OCI-LY1 (cell line): ENCODE results near the gene CAPZA1.

Experiments
- CTCF ChIP-seq: fragments of 200-600 bp; sonication (generic), shearing (Covaris generic); IDR thresholded peaks from 2 replicates; pipeline ENCODE4 v1.5.1; 2017; ENCODE audit warnings: mild to moderate bottlenecking, antibody characterized with exemption, low read length, moderate library complexity, mixed read lengths
- EZH2 ChIP-seq: fragments of 200-600 bp; sonication (generic), shearing (Covaris generic); IDR thresholded peaks from 2 replicates; pipeline ENCODE4 v1.8.0; 2017; ENCODE audit warnings: borderline replicate concordance, mixed run types, mild to moderate bottlenecking, antibody characterized with exemption, low read length, moderate library complexity, mixed read lengths

GRCh38 chr1:112637254-112638109 is 17.9 kb downstream of the CAPZA1 start:
- no peak for TF ChIP-seq CTCF
- TF ChIP-seq EZH2 = no peak
